ENCODE data around the gene SMAD6. TPM values are rescaled to one million over a fixed set of nuclear protein-coding genes. Genes with fewer than 3 reads are reported as not detected.

Gene SMAD6
- polyA plus RNA-seq, 3 donors: 23.0 to 29.1 (median 23.0) TPM

- DNase-seq (ENCODE audit: low read depth in 3 of 3, low spot score in 2 of 3): no peak
Measured at GRCh38 chr15:66718220-66718988, 16.4 kb downstream of the SMAD6 start.

GRCh38 chr15:66719471-66719870 lies 17.4 kb downstream of the SMAD6 start:
- DNase-seq (ENCODE audit: low read depth in 3 of 3, low spot score in 2 of 3): no peak

GRCh38 chr15:66720206-66721010 lies 18.4 kb downstream of the SMAD6 start:
- no peak for DNase-seq (ENCODE audit: low read depth in 3 of 3, low spot score in 2 of 3)

- no peak for DNase-seq (ENCODE audit: low read depth in 3 of 3, low spot score in 2 of 3)
Measured at GRCh38 chr15:66721020-66721419, 19.0 kb downstream of the SMAD6 start.

- DNase-seq (ENCODE audit: low read depth in 3 of 3, low spot score in 2 of 3): no peak
Measured at GRCh38 chr15:66721501-66721937, 19.5 kb downstream of the SMAD6 start.

- no peak for DNase-seq (ENCODE audit: low read depth in 3 of 3, low spot score in 2 of 3)
Measured at GRCh38 chr15:66721954-66722353, 19.9 kb downstream of the SMAD6 start.

GRCh38 chr15:66722757-66723540 lies 20.9 kb downstream of the SMAD6 start:
- no peak for DNase-seq (ENCODE audit: low read depth in 3 of 3, low spot score in 2 of 3)

GRCh38 chr15:66723826-66724731 lies 22.0 kb downstream of the SMAD6 start:
- DNase-seq (ENCODE audit: low read depth in 3 of 3, low spot score in 2 of 3): no peak

GRCh38 chr15:66724732-66725463 lies 22.9 kb downstream of the SMAD6 start:
- no peak for DNase-seq (ENCODE audit: low read depth in 3 of 3, low spot score in 2 of 3)

- no peak for DNase-seq (ENCODE audit: low read depth in 3 of 3, low spot score in 2 of 3)
Measured at GRCh38 chr15:66725464-66725785, 23.4 kb downstream of the SMAD6 start.

- no peak for DNase-seq (ENCODE audit: low read depth in 3 of 3, low spot score in 2 of 3)
Measured at GRCh38 chr15:66726386-66726785, 24.4 kb downstream of the SMAD6 start.

GRCh38 chr15:66729331-66729951 lies 27.4 kb downstream of the SMAD6 start:
- DNase-seq (ENCODE audit: low read depth in 3 of 3, low spot score in 2 of 3): peak in 2 of 3 donors; percentile 72

GRCh38 chr15:66730168-66731021 lies 28.4 kb downstream of the SMAD6 start:
- DNase-seq (ENCODE audit: low read depth in 3 of 3, low spot score in 2 of 3): no peak

GRCh38 chr15:66733976-66734375 lies 31.9 kb downstream of the SMAD6 start:
- no peak for DNase-seq (ENCODE audit: low read depth in 3 of 3, low spot score in 2 of 3)

- no peak for DNase-seq (ENCODE audit: low read depth in 3 of 3, low spot score in 2 of 3)
Measured at GRCh38 chr15:66734961-66735908, 33.2 kb downstream of the SMAD6 start.

GRCh38 chr15:66735909-66736305 lies 33.9 kb downstream of the SMAD6 start:
- no peak for DNase-seq (ENCODE audit: low read depth in 3 of 3, low spot score in 2 of 3)
